ENCODE data around the gene COL10A1. TPM values are rescaled to one million over a fixed set of nuclear protein-coding genes. Genes with fewer than 3 reads are reported as not detected.

The COL10A1 gene
- not detected for total RNA-seq

GRCh38 chr6:116126032-116126431 lies at the start of gene COL10A1:
COL10A1 (minus strand) TSS chr6:116126132; CDS start chr6:116125492, 640 bp downstream.
- DNase-seq (ENCODE audit: low spot score), result no peak

DNA sequence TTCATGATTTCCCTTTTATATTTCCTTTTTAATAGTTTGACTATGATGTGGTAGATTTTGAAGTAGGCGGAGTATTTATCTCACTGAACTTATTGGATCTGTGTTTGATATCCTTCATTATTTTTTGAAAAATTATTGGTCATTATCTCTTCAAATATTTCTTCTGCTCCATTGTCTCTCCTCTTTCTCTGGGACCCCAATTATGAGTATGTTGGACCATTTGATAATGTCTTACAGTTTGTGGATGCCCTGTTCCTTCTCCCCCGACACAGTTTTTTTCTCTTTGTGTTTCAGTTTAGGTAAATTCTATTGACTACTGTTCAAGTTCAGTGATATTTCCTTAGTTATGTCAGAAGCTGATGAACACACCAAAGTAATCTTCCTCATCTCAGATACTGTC lies 49.4 kb upstream of the COL10A1 start:
- DNase-seq (ENCODE audit: low spot score), result no peak

DNA sequence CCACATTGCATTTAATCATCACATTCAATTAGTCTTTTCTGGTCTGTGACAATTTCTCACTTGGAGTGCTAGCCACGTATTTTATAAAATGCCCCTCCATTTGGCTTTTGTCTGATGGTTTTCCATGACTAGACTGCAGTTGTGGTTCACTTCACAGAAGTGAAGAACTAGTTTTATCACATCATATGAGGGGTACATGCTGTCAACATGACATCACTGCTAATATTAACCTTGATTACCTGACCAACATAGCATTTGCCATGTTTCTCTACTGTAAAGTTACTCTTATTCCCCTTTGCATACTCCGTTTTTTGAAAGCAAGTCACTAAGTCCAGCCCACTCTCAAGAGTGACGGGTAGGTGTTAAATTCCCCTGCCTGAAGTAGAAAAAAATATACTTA lies 48.0 kb upstream of the COL10A1 start:
- DNase-seq (ENCODE audit: low spot score), result no peak

GRCh38 chr6:116170358-116171057 lies 44.6 kb upstream of the COL10A1 start:
- DNase-seq (ENCODE audit: low spot score), result no peak

- DNase-seq (ENCODE audit: low spot score), result no peak
Measured at GRCh38 chr6:116169880-116170279, 43.9 kb upstream of the COL10A1 start.

- no peak for DNase-seq (ENCODE audit: low spot score)
Measured at GRCh38 chr6:116168148-116168547, 42.2 kb upstream of the COL10A1 start.

GRCh38 chr6:116166369-116166768 lies 40.4 kb upstream of the COL10A1 start:
- no peak for DNase-seq (ENCODE audit: low spot score)

- DNase-seq (ENCODE audit: low spot score), result no peak
Measured at GRCh38 chr6:116165596-116165995, 39.7 kb upstream of the COL10A1 start.

DNA sequence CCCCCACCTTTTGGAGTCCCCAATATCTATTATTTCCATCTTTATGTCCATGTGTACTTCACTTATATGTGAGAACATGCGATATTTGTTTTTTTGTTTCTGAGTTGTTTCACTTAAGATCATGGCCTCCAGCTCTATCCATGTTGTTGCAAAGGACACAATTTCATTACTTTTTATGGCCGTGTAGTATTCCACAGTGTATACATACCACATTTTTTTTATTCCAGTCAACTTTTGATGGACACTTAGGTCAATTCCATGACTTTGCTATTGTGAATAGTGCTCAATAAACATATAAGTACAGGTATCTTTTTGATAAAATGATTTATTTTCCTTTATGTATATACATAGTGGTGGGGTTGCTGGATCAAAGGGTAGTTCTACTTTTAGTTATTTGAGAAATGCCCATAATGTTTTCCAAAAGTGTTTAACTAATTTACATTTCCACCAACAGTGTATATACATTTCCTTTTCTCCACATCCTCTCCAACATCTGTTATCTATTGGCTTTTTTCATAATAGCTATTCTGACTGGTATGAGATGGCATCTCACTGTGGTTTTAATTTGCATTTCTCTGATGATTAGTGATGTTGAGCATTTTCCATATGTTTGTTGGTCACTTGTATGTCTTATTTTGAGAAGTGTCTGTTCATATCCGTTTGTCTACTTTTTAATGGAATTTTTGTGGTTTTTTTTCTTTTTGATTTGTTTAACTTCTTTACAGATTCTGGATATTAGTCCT lies 34.0 kb upstream of the COL10A1 start:
- no peak for DNase-seq (ENCODE audit: low spot score)

GRCh38 chr6:116158641-116159040 lies 32.7 kb upstream of the COL10A1 start:
- DNase-seq (ENCODE audit: low spot score), result no peak

DNA sequence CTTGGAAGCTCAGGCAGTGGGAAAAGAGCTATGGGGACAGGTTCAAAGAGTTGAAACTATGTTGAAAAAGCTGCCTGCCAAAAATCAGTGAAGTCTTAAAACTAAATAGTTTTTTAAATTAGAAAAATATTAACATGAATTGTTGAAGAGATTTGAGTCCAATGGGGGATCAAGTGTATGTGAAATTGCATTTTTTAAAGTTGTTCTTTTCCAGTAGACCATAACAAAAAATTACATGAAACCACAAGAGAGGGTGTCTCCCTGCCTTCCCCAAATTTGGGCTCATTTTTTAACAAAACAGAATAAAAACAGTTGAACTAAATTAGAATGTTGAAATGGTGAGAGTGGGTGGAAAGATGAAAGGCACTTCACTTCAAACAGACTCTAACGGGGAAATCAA lies 31.5 kb upstream of the COL10A1 start:
- DNase-seq (ENCODE audit: low spot score), result no peak

- no peak for DNase-seq (ENCODE audit: low spot score)
Measured at GRCh38 chr6:116156405-116157326, 30.7 kb upstream of the COL10A1 start.

GRCh38 chr6:116154887-116155286 lies 29.0 kb upstream of the COL10A1 start:
- DNase-seq (ENCODE audit: low spot score), result no peak

DNA sequence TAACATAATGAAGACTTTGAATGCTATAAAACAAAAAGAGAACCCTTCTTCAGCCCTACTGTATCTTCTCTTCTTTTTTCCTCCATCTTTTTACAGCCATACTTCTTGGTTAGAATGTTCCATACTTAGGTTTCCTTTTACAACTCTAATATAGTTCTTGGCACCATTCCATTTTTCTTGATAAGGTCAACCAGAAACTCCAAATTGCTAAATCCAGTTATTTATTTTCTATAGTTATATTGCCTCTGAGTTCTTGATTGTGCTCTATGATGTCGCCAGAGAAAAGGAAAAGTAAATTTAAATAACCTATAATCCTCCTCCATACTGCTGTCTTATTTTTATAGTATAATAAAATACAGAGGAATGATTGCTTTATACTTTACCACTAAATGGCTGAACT lies 26.7 kb upstream of the COL10A1 start:
- DNase-seq (ENCODE audit: low spot score), result no peak

- DNase-seq (ENCODE audit: low spot score), result no peak
Measured at GRCh38 chr6:116145803-116146675, 20.1 kb upstream of the COL10A1 start.

DNA sequence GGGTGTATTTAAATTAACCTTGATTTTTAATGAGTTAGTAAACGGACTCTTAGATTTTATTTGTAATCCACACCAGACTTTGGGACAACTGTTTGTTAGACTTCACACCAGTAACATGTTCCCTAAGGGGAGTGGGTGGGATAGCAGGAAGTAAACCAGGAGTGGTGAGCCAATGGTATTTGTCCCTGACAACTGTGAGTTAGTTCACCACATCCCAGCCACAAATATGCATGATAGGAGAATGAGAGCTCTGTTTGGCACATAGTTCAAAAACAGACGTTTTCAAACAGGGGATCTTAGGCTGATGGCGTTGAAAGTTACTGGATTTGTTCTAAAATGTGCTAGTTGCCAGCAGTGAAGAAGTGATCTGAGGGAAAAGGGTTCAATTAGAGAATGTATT lies 18.7 kb upstream of the COL10A1 start:
- DNase-seq (ENCODE audit: low spot score), result no peak

GRCh38 chr6:116139917-116140316 lies 14.0 kb upstream of the COL10A1 start:
- no peak for DNase-seq (ENCODE audit: low spot score)

DNA sequence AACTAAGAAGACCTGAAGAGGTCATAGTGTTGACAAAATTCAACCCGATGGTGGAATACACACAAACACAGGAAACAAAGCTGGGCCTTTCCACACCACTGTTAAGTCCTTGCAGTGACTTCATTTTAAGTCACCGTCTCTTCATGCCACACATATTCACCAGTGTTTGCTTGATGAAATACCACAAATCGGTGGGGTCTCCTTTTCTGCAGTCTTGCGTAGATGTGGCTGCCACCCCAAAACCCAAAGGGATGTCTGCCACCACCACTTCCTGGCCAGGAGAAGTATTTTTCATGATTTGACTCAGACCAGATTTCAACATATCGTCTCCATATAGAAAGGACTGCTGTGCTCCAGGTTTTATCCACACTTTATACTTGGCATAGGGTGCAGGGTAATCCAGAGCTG lies 11.0 kb upstream of the COL10A1 start:
- no peak for DNase-seq (ENCODE audit: low spot score)

DNA sequence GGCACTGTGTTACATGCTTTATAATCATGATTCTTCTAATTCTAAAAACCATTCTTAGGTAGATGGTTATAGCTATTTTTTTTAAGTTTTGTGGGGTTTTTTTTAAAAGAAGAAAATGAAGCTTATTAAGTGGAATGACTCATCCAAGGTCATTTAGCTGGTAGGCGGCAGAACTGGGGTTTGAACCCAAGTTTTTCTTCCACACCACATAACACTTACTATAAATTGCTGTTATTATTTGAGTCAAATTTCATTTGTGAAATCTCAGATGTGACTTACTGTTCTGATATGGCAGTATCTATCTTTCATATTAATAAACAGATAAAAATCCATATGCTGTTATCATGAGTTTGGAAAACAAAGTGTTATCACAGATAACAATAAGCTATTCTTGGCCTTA lies 10.4 kb upstream of the COL10A1 start:
- no peak for DNase-seq (ENCODE audit: low spot score)

DNA sequence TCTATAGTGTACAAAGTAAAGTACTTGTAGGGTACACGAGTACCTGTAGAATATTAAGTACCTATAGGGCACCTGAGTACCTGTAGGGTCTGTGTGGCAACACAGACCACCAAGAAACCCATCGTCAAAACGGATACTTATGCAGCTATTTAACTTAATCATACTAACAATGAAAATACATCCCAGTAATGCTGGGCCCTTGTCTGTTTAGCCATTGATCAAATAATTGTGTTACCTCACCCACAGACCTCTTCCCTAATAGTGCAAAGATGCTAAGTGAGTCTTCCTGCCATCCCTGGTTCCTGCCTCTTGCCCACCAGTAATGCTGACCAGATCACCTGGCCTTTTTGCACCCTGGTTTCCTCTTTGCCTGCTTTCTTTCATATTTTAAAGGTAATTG lies 7.5 kb upstream of the COL10A1 start:
- DNase-seq (ENCODE audit: low spot score), result no peak

GRCh38 chr6:116127771-116128493 lies 2.0 kb upstream of the COL10A1 start:
- no peak for DNase-seq (ENCODE audit: low spot score)

Data from ureter (tissue), 1 donor.